ENCODE results near the gene INPP5D. TPM values are rescaled to one million over a fixed set of nuclear protein-coding genes. Genes with fewer than 3 reads are reported as not detected.

Gene INPP5D
- total RNA-seq, 4 donors from 2014 or later = 11.6 to 333 (median 26.2) TPM

GRCh38 chr2:233034091-233034882, 25.9 kb upstream of the INPP5D start:
- Histone ChIP-seq H3K4me3 (no peak overlapping the region), H3K36me3 (no peaks in the 10 kb centered on the region), H3K4me1 (no peaks in the 10 kb centered on the region), H3K27ac (no peak overlapping the region), H3K27me3 (no peaks in the 10 kb centered on the region), H3K9me3 (no peaks in the 10 kb centered on the region)
- TF ChIP-seq, protein P1, sequence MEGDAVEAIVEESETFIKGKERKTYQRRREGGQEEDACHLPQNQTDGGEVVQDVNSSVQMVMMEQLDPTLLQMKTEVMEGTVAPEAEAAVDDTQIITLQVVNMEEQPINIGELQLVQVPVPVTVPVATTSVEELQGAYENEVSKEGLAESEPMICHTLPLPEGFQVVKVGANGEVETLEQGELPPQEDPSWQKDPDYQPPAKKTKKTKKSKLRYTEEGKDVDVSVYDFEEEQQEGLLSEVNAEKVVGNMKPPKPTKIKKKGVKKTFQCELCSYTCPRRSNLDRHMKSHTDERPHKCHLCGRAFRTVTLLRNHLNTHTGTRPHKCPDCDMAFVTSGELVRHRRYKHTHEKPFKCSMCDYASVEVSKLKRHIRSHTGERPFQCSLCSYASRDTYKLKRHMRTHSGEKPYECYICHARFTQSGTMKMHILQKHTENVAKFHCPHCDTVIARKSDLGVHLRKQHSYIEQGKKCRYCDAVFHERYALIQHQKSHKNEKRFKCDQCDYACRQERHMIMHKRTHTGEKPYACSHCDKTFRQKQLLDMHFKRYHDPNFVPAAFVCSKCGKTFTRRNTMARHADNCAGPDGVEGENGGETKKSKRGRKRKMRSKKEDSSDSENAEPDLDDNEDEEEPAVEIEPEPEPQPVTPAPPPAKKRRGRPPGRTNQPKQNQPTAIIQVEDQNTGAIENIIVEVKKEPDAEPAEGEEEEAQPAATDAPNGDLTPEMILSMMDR (IDR thresholded peaks at IDR 0.05) = no peak
- no peak for TF ChIP-seq POLR2A (IDR thresholded peaks at IDR 0.05)
- no peak for DNase-seq

- no peak for TF ChIP-seq POLR2A (IDR thresholded peaks at IDR 0.05)
- TF ChIP-seq, protein P1 (IDR thresholded peaks at IDR 0.05) = no peak
- Histone ChIP-seq H3K4me1 (no peaks in the 10 kb centered on the region), H3K4me3 (no peak overlapping the region), H3K27ac (no peak overlapping the region), H3K9me3 (no peaks in the 10 kb centered on the region), H3K27me3 (no peaks in the 10 kb centered on the region), H3K36me3 (no peaks in the 10 kb centered on the region)
- DNase-seq = no peak
Observed at GRCh38 chr2:233035426-233036161, 24.5 kb upstream of the INPP5D start.

- no peak for DNase-seq
- Histone ChIP-seq H3K4me1 (no peaks in the 10 kb centered on the region), H3K9me3 (no peaks in the 10 kb centered on the region), H3K4me3 (no peak overlapping the region), H3K36me3 (no peaks in the 10 kb centered on the region), H3K27me3 (no peaks in the 10 kb centered on the region), H3K27ac (no peak overlapping the region)
- no peak for TF ChIP-seq POLR2A (IDR thresholded peaks at IDR 0.05)
- TF ChIP-seq, protein P1 (IDR thresholded peaks at IDR 0.05) = no peak
Observed at GRCh38 chr2:233036162-233036838, 23.8 kb upstream of the INPP5D start.

GRCh38 chr2:233037078-233037477, 23.1 kb upstream of the INPP5D start:
- no peaks in the 10 kb centered on the region for H3K9me3 ChIP-seq
- no peak for DNase-seq
- TF ChIP-seq, protein P1 (IDR thresholded peaks at IDR 0.05) = no peak
- TF ChIP-seq POLR2A (IDR thresholded peaks at IDR 0.05) = no peak

DNA sequence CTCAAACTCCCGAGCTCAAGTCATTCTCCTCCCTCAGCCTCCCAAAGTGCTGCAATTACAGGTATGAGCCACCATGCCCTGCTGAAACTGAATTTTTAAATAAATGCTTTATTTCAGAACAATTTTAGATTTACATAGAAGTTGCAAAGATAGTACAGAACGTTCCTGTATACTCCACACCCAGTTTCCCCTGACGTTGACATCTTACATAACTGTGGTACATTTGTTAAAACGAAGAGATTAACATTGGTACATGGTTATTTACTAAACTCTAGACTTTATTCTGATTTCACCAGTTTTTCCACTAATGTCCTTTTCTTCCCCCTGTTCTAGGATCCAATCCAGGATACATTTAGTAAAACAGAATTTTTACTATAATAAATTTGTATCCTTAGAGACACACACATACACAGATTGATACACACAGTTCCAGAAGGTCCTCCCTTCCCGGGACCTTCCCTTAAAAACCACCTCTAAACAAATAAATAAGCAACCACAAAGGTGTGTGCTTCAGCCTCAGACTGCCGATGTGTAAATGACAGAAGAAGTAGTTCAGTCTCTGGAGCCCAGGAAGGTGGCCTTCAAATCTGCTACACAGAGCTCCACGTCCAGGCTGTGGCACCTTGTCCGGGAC, 20.8 kb upstream of the INPP5D start:
- TF ChIP-seq POLR2A (IDR thresholded peaks at IDR 0.05) = no peak
- TF ChIP-seq, protein P1 (IDR thresholded peaks at IDR 0.05) = no peak
- no peak overlapping the region for H3K27ac ChIP-seq
- no peaks in the 10 kb centered on the region for H3K4me1 ChIP-seq
- H3K4me3 ChIP-seq = no peak overlapping the region
- H3K9me3 ChIP-seq = no peaks in the 10 kb centered on the region
- no peaks in the 10 kb centered on the region for H3K36me3 ChIP-seq
- DNase-seq = no peak
- no peaks in the 10 kb centered on the region for H3K27me3 ChIP-seq

More at GRCh38 chr2:233037078-233037477, 23.1 kb upstream of the INPP5D start:
- Histone ChIP-seq H3K36me3 (no peaks in the 10 kb centered on the region), H3K4me3 (no peak overlapping the region), H3K4me1 (no peaks in the 10 kb centered on the region), H3K27ac (no peak overlapping the region), H3K27me3 (no peaks in the 10 kb centered on the region)
